HEK293 (cell line): Measurements from ENCODE around the gene DCANP1.

Experiments used
- FEZF1 ChIP-seq: fragments of 450-650 bp; formaldehyde crosslinking; IDR thresholded peaks from 2 replicates; pipeline ENCODE4 v1.5.1; 2016; ENCODE audit warnings: missing biosample characterization, missing genetic modification characterization
- GFI1B ChIP-seq: fragments of 450-650 bp; formaldehyde crosslinking; IDR thresholded peaks from 2 replicates; pipeline ENCODE4 v1.5.1; 2016; ENCODE audit warnings: missing biosample characterization, missing genetic modification characterization
- GLI4 ChIP-seq: fragments of 450-650 bp; formaldehyde crosslinking; IDR thresholded peaks from 2 replicates; pipeline ENCODE4 v1.5.1; 2016; ENCODE audit warnings: missing biosample characterization, missing genetic modification characterization
- HOXD13 ChIP-seq: sonication (generic); formaldehyde crosslinking; IDR thresholded peaks from 2 replicates; pipeline ENCODE4 v1.8.0; 2022; ENCODE audit warnings: missing genetic modification reagents, borderline replicate concordance
- KLF7 ChIP-seq: fragments of 450-650 bp; formaldehyde crosslinking; IDR thresholded peaks from 2 replicates; pipeline ENCODE4 v1.5.1; 2016; ENCODE audit warnings: missing biosample characterization, missing genetic modification characterization, borderline replicate concordance
- OSR2 ChIP-seq: fragments of 450-650 bp; formaldehyde crosslinking; IDR thresholded peaks from 2 replicates; pipeline ENCODE4 v1.5.1; 2016; ENCODE audit warnings: missing biosample characterization, missing genetic modification characterization
- OVOL3 ChIP-seq: fragments of 450-650 bp; formaldehyde crosslinking; IDR thresholded peaks from 2 replicates; pipeline ENCODE4 v1.5.1; 2016; ENCODE audit warnings: missing biosample characterization, missing genetic modification characterization
- SP3 ChIP-seq: fragments of 450-650 bp; formaldehyde crosslinking; IDR thresholded peaks from 2 replicates; pipeline ENCODE4 v1.5.1; 2016; ENCODE audit warnings: missing biosample characterization, missing genetic modification characterization
- SP7 ChIP-seq: fragments of 450-650 bp; formaldehyde crosslinking; IDR thresholded peaks from 2 replicates; pipeline ENCODE4 v1.5.1; 2016; ENCODE audit warnings: missing biosample characterization, missing genetic modification characterization
- TRIM28 ChIP-seq: IDR thresholded peaks from 2 replicates; pipeline ENCODE4 v1.6.1; 2011; ENCODE audit warnings: low read length, control low read depth, borderline replicate concordance
- ZBTB17 ChIP-seq: fragments of 450-650 bp; formaldehyde crosslinking; IDR thresholded peaks from 2 replicates; pipeline ENCODE4 v1.5.1; 2016; ENCODE audit warnings: missing biosample characterization, missing genetic modification characterization
- ZBTB20 ChIP-seq: fragments of 450-650 bp; formaldehyde crosslinking; IDR thresholded peaks from 2 replicates; pipeline ENCODE4 v1.5.1; 2016; ENCODE audit warnings: missing biosample characterization, missing genetic modification characterization
- ZBTB21 ChIP-seq: fragments of 450-650 bp; formaldehyde crosslinking; IDR thresholded peaks from 2 replicates; pipeline ENCODE4 v1.5.1; 2017; ENCODE audit warnings: missing biosample characterization, missing genetic modification characterization
- ZEB2 ChIP-seq: fragments of 450-650 bp; formaldehyde crosslinking; IDR thresholded peaks from 2 replicates; pipeline ENCODE4 v1.5.1; 2016; ENCODE audit warnings: missing biosample characterization, missing genetic modification characterization
- ZFP37 ChIP-seq: fragments of 450-650 bp; formaldehyde crosslinking; IDR thresholded peaks from 2 replicates; pipeline ENCODE4 v1.5.1; 2016; ENCODE audit warnings: missing biosample characterization, missing genetic modification characterization
- ZIC2 ChIP-seq: fragments of 450-650 bp; formaldehyde crosslinking; IDR thresholded peaks from 2 replicates; pipeline ENCODE4 v1.5.1; 2016; ENCODE audit warnings: missing biosample characterization, missing genetic modification characterization
- ZNF175 ChIP-seq: fragments of 450-650 bp; formaldehyde crosslinking; IDR thresholded peaks from 2 replicates; pipeline ENCODE4 v1.5.1; 2016; ENCODE audit warnings: missing biosample characterization, missing genetic modification characterization
- ZNF2 ChIP-seq: fragments of 450-650 bp; formaldehyde crosslinking; IDR thresholded peaks from 2 replicates; pipeline ENCODE4 v1.5.1; 2016; ENCODE audit warnings: missing biosample characterization, missing genetic modification characterization
- ZNF211 ChIP-seq: fragments of 450-650 bp; formaldehyde crosslinking; IDR thresholded peaks from 2 replicates; pipeline ENCODE4 v1.5.1; 2016; ENCODE audit warnings: low read depth, missing biosample characterization, missing genetic modification characterization
- ZNF354C ChIP-seq: fragments of 450-650 bp; formaldehyde crosslinking; IDR thresholded peaks from 2 replicates; pipeline ENCODE4 v1.5.1; 2016; ENCODE audit warnings: missing biosample characterization, missing genetic modification characterization, low read depth, borderline replicate concordance
- ZNF394 ChIP-seq: fragments of 450-650 bp; formaldehyde crosslinking; IDR thresholded peaks from 2 replicates; pipeline ENCODE4 v1.5.1; 2016; ENCODE audit warnings: missing biosample characterization, missing genetic modification characterization, mild to moderate bottlenecking, moderate library complexity, borderline replicate concordance
- ZNF433 ChIP-seq: fragments of 450-650 bp; formaldehyde crosslinking; IDR thresholded peaks from 2 replicates; pipeline ENCODE4 v1.5.1; 2016; ENCODE audit warnings: missing biosample characterization, missing genetic modification characterization, low read depth
- ZNF530 ChIP-seq: fragments of 450-650 bp; formaldehyde crosslinking; IDR thresholded peaks from 2 replicates; pipeline ENCODE4 v1.5.1; 2016; ENCODE audit warnings: low read depth, missing biosample characterization, missing genetic modification characterization
- ZNF558 ChIP-seq: fragments of 450-650 bp; formaldehyde crosslinking; IDR thresholded peaks from 2 replicates; pipeline ENCODE4 v1.5.1; 2016; ENCODE audit warnings: missing biosample characterization, missing genetic modification characterization
- ZNF600 ChIP-seq: fragments of 450-650 bp; formaldehyde crosslinking; IDR thresholded peaks from 2 replicates; pipeline ENCODE4 v1.5.1; 2016; ENCODE audit warnings: missing biosample characterization, missing genetic modification characterization
- ZNF623 ChIP-seq: fragments of 450-650 bp; formaldehyde crosslinking; IDR thresholded peaks from 2 replicates; pipeline ENCODE4 v1.5.1; 2016; ENCODE audit warnings: missing biosample characterization, missing genetic modification characterization
- ZNF629 ChIP-seq: fragments of 450-650 bp; formaldehyde crosslinking; IDR thresholded peaks from 2 replicates; pipeline ENCODE4 v1.5.1; 2017; ENCODE audit warnings: missing biosample characterization, missing genetic modification characterization
- ZNF785 ChIP-seq: fragments of 450-650 bp; formaldehyde crosslinking; IDR thresholded peaks from 2 replicates; pipeline ENCODE4 v1.5.1; 2016; ENCODE audit warnings: missing biosample characterization, missing genetic modification characterization
- ZNF792 ChIP-seq: fragments of 450-650 bp; formaldehyde crosslinking; IDR thresholded peaks from 2 replicates; pipeline ENCODE4 v1.5.1; 2016; ENCODE audit warnings: missing biosample characterization, missing genetic modification characterization
- ZSCAN30 ChIP-seq: fragments of 450-650 bp; IDR thresholded peaks from 2 replicates; pipeline ENCODE4 v1.5.1; 2018; ENCODE audit warnings: missing biosample characterization, mild to moderate bottlenecking, missing genetic modification characterization, moderate library complexity
- TF ChIP-seq, protein P1 (sequence below): fragments of 450-650 bp; formaldehyde crosslinking; IDR thresholded peaks from 2 replicates; pipeline ENCODE4 v1.5.1; 2016; ENCODE audit warnings: missing biosample characterization, missing genetic modification characterization
- TF ChIP-seq, protein P2 (sequence below): fragments of 450-650 bp; formaldehyde crosslinking; IDR thresholded peaks from 2 replicates; pipeline ENCODE4 v1.5.1; 2016; ENCODE audit warnings: missing biosample characterization, missing genetic modification characterization
- TF ChIP-seq, protein P3 (sequence below): fragments of 450-650 bp; IDR thresholded peaks from 2 replicates; pipeline ENCODE4 v1.5.1; 2018; ENCODE audit warnings: missing biosample characterization, mild to moderate bottlenecking, missing genetic modification characterization
- TF ChIP-seq, protein P4 (sequence below): fragments of 450-650 bp; formaldehyde crosslinking; IDR thresholded peaks from 2 replicates; pipeline ENCODE4 v1.5.1; 2016; ENCODE audit warnings: missing biosample characterization, missing genetic modification characterization, low read depth
- TF ChIP-seq, protein P5 (sequence below): fragments of 450-650 bp; formaldehyde crosslinking; IDR thresholded peaks from 2 replicates; pipeline ENCODE4 v1.5.1; 2016; ENCODE audit warnings: missing biosample characterization, missing genetic modification characterization

DCANP1 gene

DNA sequence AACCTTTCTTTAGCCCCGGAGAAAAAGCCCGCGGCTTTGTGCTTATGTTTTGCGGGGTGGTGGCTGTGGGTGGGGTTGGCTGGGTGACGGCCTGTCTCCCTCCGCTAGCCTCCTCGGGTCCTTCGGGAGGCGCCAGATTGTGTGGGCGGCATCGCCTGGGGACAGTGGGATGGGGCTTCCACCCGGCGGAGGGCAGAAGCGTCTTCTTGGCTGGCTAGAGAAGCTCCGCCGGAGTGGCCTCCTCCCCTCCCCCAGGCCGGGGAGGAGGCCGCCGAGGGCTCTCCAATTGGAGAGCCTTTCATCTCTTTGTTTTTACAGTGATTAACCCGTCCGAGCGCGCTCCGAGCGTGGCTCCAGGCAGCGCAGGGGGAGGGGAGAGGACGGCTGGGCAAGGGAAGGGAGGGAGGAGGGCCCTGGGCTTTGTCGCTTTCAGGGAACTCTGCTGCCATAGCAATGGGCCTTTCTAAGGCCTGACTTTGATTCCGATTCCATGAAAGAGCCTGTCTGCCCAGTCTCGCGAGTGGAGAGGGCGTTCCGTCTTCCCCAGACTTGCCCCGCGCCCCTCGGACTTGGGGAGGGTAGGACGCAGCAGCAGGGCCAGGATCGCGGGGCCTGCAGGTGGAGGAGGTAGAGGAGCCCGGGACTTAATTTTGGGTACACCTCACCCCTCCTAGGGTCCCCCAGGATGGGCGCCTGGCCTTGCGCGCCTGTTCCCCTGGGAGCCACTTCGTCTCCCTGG lies 41.7 kb upstream of the DCANP1 start (continued):
- no peak for TF ChIP-seq ZNF558 (tag by site-specific recombination)
- TF ChIP-seq ZNF211 (tag by site-specific recombination), result no peak
- no peak for TF ChIP-seq HOXD13 (CRISPR knock-in tag)
- TF ChIP-seq, protein P1, sequence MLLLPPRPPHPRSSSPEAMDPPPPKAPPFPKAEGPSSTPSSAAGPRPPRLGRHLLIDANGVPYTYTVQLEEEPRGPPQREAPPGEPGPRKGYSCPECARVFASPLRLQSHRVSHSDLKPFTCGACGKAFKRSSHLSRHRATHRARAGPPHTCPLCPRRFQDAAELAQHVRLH, result no peak
- TF ChIP-seq ZSCAN30 (tag by site-specific recombination), result peak; percentile 99
- TF ChIP-seq, protein P2, sequence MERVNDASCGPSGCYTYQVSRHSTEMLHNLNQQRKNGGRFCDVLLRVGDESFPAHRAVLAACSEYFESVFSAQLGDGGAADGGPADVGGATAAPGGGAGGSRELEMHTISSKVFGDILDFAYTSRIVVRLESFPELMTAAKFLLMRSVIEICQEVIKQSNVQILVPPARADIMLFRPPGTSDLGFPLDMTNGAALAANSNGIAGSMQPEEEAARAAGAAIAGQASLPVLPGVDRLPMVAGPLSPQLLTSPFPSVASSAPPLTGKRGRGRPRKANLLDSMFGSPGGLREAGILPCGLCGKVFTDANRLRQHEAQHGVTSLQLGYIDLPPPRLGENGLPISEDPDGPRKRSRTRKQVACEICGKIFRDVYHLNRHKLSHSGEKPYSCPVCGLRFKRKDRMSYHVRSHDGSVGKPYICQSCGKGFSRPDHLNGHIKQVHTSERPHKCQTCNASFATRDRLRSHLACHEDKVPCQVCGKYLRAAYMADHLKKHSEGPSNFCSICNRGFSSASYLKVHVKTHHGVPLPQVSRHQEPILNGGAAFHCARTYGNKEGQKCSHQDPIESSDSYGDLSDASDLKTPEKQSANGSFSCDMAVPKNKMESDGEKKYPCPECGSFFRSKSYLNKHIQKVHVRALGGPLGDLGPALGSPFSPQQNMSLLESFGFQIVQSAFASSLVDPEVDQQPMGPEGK, result peak; percentile 82
- TF ChIP-seq ZNF2 (tag by site-specific recombination), result 0 out of 2 replicates have a peak, but pooled peaks have one; percentile 15
- TF ChIP-seq SP3 (tag by site-specific recombination), result peak; percentile 71
- TF ChIP-seq FEZF1 (tag by site-specific recombination), result 0 out of 2 replicates have a peak, but pooled peaks have one; percentile 29
- no peak for TF ChIP-seq GFI1B
- no peak for TF ChIP-seq ZNF785 (tag by site-specific recombination)
- peak; percentile 64 for TF ChIP-seq SP7 (tag by site-specific recombination)
- peak; percentile 77 for TF ChIP-seq ZEB2 (tag by site-specific recombination)
- no peak; the same call in 1 of the 2 replicates for TF ChIP-seq ZNF394 (tag by site-specific recombination)
- TF ChIP-seq ZNF175 (tag by site-specific recombination), result no peak
- no peak for TF ChIP-seq ZNF629
- TF ChIP-seq, protein P3, sequence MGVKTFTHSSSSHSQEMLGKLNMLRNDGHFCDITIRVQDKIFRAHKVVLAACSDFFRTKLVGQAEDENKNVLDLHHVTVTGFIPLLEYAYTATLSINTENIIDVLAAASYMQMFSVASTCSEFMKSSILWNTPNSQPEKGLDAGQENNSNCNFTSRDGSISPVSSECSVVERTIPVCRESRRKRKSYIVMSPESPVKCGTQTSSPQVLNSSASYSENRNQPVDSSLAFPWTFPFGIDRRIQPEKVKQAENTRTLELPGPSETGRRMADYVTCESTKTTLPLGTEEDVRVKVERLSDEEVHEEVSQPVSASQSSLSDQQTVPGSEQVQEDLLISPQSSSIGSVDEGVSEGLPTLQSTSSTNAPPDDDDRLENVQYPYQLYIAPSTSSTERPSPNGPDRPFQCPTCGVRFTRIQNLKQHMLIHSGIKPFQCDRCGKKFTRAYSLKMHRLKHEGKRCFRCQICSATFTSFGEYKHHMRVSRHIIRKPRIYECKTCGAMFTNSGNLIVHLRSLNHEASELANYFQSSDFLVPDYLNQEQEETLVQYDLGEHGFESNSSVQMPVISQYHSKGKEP (tag by site-specific recombination), result no peak; the same call in 1 of the 2 replicates
- TF ChIP-seq, protein P4, sequence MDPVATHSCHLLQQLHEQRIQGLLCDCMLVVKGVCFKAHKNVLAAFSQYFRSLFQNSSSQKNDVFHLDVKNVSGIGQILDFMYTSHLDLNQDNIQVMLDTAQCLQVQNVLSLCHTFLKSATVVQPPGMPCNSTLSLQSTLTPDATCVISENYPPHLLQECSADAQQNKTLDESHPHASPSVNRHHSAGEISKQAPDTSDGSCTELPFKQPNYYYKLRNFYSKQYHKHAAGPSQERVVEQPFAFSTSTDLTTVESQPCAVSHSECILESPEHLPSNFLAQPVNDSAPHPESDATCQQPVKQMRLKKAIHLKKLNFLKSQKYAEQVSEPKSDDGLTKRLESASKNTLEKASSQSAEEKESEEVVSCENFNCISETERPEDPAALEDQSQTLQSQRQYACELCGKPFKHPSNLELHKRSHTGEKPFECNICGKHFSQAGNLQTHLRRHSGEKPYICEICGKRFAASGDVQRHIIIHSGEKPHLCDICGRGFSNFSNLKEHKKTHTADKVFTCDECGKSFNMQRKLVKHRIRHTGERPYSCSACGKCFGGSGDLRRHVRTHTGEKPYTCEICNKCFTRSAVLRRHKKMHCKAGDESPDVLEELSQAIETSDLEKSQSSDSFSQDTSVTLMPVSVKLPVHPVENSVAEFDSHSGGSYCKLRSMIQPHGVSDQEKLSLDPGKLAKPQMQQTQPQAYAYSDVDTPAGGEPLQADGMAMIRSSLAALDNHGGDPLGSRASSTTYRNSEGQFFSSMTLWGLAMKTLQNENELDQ (tag by site-specific recombination), result no peak
- TF ChIP-seq ZNF623 (tag by site-specific recombination), result no peak
- no peak for TF ChIP-seq ZFP37 (tag by site-specific recombination)
- TF ChIP-seq ZNF792 (tag by site-specific recombination), result no peak
- peak; percentile 65 for TF ChIP-seq ZIC2 (tag by site-specific recombination)
- no peak for TF ChIP-seq ZNF600 (tag by site-specific recombination)
- no peak for TF ChIP-seq GLI4 (tag by site-specific recombination)
- no peak for TF ChIP-seq ZNF530
- TF ChIP-seq ZNF354C, result no peak
- no peak for TF ChIP-seq OVOL3 (tag by site-specific recombination)
- peak; percentile 76; the same call in 1 of the 2 replicates for TF ChIP-seq KLF7
- TF ChIP-seq, protein P5, sequence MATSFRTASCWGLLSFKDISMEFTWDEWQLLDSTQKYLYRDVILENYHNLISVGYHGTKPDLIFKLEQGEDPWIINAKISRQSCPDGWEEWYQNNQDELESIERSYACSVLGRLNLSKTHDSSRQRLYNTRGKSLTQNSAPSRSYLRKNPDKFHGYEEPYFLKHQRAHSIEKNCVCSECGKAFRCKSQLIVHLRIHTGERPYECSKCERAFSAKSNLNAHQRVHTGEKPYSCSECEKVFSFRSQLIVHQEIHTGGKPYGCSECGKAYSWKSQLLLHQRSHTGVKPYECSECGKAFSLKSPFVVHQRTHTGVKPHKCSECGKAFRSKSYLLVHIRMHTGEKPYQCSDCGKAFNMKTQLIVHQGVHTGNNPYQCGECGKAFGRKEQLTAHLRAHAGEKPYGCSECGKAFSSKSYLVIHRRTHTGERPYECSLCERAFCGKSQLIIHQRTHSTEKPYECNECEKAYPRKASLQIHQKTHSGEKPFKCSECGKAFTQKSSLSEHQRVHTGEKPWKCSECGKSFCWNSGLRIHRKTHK, result no peak
- TF ChIP-seq ZBTB17 (tag by site-specific recombination), result peak; percentile 70
- TF ChIP-seq OSR2 (tag by site-specific recombination), result peak; percentile 45; the same call in 1 of the 2 replicates
- no peak for TF ChIP-seq ZNF433 (tag by site-specific recombination)
- no peak for TF ChIP-seq ZBTB20 (tag by site-specific recombination)
- no peak for TF ChIP-seq TRIM28
- TF ChIP-seq ZBTB21 (tag by site-specific recombination), result no peak
